Hepatocyte (in vitro differentiated cells): ENCODE data around the gene DHX58.

Experiments used
- EZH2phosphoT487 ChIP-seq: fragments of 200-600 bp; sonication (generic); IDR thresholded peaks from one replicate; pipeline ENCODE4 v1.6.1; 2018; ENCODE audit warnings: antibody characterized with exemption, mild to moderate bottlenecking, low read depth, moderate library complexity; ENCODE audit not compliant: unreplicated experiment, severe bottlenecking
- TF ChIP-seq, protein P1 (sequence below): fragments of 200-600 bp; sonication (generic); IDR thresholded peaks from 2 replicates; pipeline ENCODE4 v1.5.1; 2016; ENCODE audit warnings: antibody characterized with exemption, mild to moderate bottlenecking; ENCODE audit not compliant: poor library complexity

GRCh38 chr17:42107124-42107523 is 5.4 kb downstream of the DHX58 start:
- TF ChIP-seq, protein P1, sequence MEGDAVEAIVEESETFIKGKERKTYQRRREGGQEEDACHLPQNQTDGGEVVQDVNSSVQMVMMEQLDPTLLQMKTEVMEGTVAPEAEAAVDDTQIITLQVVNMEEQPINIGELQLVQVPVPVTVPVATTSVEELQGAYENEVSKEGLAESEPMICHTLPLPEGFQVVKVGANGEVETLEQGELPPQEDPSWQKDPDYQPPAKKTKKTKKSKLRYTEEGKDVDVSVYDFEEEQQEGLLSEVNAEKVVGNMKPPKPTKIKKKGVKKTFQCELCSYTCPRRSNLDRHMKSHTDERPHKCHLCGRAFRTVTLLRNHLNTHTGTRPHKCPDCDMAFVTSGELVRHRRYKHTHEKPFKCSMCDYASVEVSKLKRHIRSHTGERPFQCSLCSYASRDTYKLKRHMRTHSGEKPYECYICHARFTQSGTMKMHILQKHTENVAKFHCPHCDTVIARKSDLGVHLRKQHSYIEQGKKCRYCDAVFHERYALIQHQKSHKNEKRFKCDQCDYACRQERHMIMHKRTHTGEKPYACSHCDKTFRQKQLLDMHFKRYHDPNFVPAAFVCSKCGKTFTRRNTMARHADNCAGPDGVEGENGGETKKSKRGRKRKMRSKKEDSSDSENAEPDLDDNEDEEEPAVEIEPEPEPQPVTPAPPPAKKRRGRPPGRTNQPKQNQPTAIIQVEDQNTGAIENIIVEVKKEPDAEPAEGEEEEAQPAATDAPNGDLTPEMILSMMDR: no peak
- TF ChIP-seq EZH2phosphoT487: no peak
